Fibroblast of lung (primary cell): ENCODE results near the gene RRAGA.

Experiments used
- EZH2 ChIP-seq: IDR thresholded peaks from 2 replicates; pipeline ENCODE4 v1.5.1; 2012; ENCODE audit warnings: low read length, control low read depth, mild to moderate bottlenecking; ENCODE audit errors: missing control alignments
- TF ChIP-seq, protein P1 (sequence below), 2 donors: IDR thresholded peaks in 1 of 2; conservative IDR thresholded peaks in 1 of 2; 1 replicate in 1 of 2; 2 replicates in 1 of 2; pipeline ENCODE4 v1.5.1; 2011 to 2012; ENCODE audit warnings: low read length in 2 of 2, control low read depth in 1 of 2, inconsistent platforms in 1 of 2, low read depth in 1 of 2, mild to moderate bottlenecking in 1 of 2

DNA sequence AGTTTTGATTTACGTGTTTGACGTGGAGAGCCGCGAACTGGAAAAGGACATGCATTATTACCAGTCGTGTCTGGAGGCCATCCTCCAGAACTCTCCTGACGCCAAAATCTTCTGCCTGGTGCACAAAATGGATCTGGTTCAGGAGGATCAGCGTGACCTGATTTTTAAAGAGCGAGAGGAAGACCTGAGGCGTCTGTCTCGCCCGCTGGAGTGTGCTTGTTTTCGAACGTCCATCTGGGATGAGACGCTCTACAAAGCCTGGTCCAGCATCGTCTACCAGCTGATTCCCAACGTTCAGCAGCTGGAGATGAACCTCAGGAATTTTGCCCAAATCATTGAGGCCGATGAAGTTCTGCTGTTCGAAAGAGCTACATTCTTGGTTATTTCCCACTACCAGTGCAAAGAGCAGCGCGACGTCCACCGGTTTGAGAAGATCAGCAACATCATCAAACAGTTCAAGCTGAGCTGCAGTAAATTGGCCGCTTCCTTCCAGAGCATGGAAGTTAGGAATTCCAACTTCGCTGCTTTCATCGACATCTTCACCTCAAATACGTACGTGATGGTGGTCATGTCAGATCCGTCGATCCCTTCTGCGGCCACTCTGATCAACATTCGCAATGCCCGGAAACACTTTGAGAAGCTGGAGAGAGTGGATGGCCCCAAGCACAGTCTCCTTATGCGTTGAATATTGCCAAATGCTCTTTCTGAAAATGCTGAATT lies 850 bp downstream of the RRAGA start:
- TF ChIP-seq, protein P1, sequence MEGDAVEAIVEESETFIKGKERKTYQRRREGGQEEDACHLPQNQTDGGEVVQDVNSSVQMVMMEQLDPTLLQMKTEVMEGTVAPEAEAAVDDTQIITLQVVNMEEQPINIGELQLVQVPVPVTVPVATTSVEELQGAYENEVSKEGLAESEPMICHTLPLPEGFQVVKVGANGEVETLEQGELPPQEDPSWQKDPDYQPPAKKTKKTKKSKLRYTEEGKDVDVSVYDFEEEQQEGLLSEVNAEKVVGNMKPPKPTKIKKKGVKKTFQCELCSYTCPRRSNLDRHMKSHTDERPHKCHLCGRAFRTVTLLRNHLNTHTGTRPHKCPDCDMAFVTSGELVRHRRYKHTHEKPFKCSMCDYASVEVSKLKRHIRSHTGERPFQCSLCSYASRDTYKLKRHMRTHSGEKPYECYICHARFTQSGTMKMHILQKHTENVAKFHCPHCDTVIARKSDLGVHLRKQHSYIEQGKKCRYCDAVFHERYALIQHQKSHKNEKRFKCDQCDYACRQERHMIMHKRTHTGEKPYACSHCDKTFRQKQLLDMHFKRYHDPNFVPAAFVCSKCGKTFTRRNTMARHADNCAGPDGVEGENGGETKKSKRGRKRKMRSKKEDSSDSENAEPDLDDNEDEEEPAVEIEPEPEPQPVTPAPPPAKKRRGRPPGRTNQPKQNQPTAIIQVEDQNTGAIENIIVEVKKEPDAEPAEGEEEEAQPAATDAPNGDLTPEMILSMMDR (conservative IDR thresholded peaks at IDR 0.05 in 1 of 2, IDR thresholded peaks at IDR 0.05 in 1 of 2; ENCODE audit: low read depth in 1 of 2, low read length in 2 of 2): no peak
- no peak for TF ChIP-seq EZH2
